Measurements from ENCODE around the gene TFAM. TPM values are rescaled to one million over a fixed set of nuclear protein-coding genes. Genes with fewer than 3 reads are reported as not detected.

The TFAM gene
- total RNA-seq, 1 donor from 2014 or later: 85.0 TPM

DNA sequence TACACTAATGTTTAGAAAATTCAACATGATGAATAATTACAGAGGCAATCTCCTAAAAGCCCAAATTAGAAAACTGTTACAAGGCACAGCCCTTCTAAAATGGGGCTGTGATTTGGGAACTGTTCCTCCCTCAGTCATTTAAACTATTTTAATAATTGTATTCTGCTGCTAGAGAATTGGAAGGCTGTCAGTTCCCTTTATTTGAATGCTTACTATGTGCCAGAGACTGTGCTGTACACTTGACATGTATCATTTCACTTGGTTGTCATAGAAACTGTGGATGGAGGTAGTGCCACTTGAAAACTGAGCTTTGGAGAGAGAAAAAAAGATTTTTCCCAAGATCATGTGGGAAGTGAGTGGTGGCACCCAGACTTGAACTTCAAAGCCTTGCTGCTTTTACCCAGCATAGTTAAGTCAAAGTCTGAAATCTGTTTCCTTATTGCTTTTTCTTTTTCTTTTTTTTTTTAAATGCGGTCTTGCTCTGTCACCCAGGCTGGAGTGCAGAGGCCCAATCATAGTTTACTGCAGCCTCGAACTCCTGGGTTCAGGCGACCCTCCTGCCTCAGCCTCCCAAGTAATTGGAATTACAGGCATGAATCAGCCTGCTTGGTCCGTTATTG lies 26.8 kb upstream of the TFAM start:
- Mint-ChIP-seq H3K27ac (no peak overlapping the region), H3K4me1 (ENCODE audit: low read depth) (peaks cover 12% of the 10 kb centered on the region), H3K27me3 (ENCODE audit: low read depth) (no peaks in the 10 kb centered on the region), H3K36me3 (ENCODE audit: low read depth) (peaks cover 8% of the 10 kb centered on the region), H3K4me3 (ENCODE audit: low read depth) (no peak overlapping the region), H3K9me3 (no peaks in the 10 kb centered on the region)
- intact Hi-C loops (cut with micrococcal nuclease): loop anchor here (2.0 kb wide), 1 partner anchor 26 kb away; the partner anchor contains the start of gene TFAM
- no peak for DNase-seq (ENCODE audit: low spot score)

DNA sequence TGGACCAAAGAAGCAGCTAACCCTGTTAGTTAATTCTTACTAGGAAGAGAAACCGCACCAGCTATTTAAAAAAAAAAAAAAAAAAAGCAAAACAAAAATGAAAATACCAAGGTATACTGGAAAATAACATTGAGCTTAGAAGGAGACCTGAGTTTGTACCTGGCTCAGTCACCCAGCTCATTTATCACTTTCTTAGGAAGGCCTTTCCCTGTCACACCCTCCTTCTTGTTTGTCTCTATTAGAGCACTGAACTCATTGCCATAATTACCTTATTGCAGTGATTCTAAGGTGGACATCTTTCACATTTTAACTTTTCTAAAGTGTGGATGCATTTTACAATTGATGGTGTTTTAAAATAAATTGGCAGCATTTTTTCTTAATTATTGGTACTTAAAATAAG lies 26.3 kb upstream of the TFAM start:
- Mint-ChIP-seq H3K36me3 (ENCODE audit: low read depth) (peaks cover 13% of the 10 kb centered on the region), H3K9me3 (no peaks in the 10 kb centered on the region), H3K4me3 (ENCODE audit: low read depth) (no peak overlapping the region), H3K27me3 (ENCODE audit: low read depth) (no peaks in the 10 kb centered on the region), H3K27ac (no peak overlapping the region), H3K4me1 (ENCODE audit: low read depth) (peaks cover 12% of the 10 kb centered on the region)
- DNase-seq (ENCODE audit: low spot score): no peak
- intact Hi-C loops (cut with micrococcal nuclease): loop anchor here (2.0 kb wide), 1 partner anchor 26 kb away; the partner anchor contains the start of gene TFAM

GRCh38 chr10:58359541-58359940 lies 25.7 kb upstream of the TFAM start:
- Mint-ChIP-seq H3K4me3 (ENCODE audit: low read depth) (no peak overlapping the region), H3K36me3 (ENCODE audit: low read depth) (peaks cover 14% of the 10 kb centered on the region), H3K9me3 (no peaks in the 10 kb centered on the region), H3K27me3 (ENCODE audit: low read depth) (no peaks in the 10 kb centered on the region), H3K27ac (no peak overlapping the region), H3K4me1 (ENCODE audit: low read depth) (peaks cover 12% of the 10 kb centered on the region)
- no peak for DNase-seq (ENCODE audit: low spot score)
- intact Hi-C loops (cut with micrococcal nuclease): loop anchor here (2.0 kb wide), 1 partner anchor 25 kb away; the partner anchor contains the start of gene TFAM

GRCh38 chr10:58360412-58361004 lies 24.7 kb upstream of the TFAM start:
- Mint-ChIP-seq H3K27ac (no peak overlapping the region), H3K27me3 (ENCODE audit: low read depth) (no peaks in the 10 kb centered on the region), H3K4me3 (ENCODE audit: low read depth) (no peak overlapping the region), H3K9me3 (no peaks in the 10 kb centered on the region), H3K4me1 (ENCODE audit: low read depth) (peaks cover 12% of the 10 kb centered on the region), H3K36me3 (ENCODE audit: low read depth) (peaks cover 19% of the 10 kb centered on the region)
- no peak for DNase-seq (ENCODE audit: low spot score)
- intact Hi-C loops (cut with micrococcal nuclease): no loop called here

DNA sequence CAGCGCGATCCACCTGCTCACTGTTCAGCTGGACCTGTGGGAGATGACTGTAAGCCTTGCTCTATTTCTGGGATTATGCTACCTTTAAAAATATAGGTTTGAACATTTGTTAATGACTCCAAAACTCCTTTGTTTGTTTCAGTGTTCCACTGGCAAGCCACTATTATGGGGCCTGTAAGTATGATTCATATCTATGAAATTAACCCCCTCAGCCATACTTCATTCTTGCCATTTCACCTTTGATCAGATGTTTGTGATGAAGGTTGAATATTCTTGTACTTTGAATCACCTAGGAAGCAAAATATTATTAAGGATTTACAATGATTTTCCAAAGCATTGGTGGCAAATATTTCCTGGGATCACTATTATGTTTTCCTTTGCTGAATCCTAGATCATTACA lies 23.9 kb upstream of the TFAM start:
- Mint-ChIP-seq H3K27ac (no peak overlapping the region), H3K4me3 (ENCODE audit: low read depth) (no peak overlapping the region), H3K4me1 (ENCODE audit: low read depth) (peaks cover 12% of the 10 kb centered on the region), H3K9me3 (no peaks in the 10 kb centered on the region), H3K36me3 (ENCODE audit: low read depth) (peaks cover 19% of the 10 kb centered on the region), H3K27me3 (ENCODE audit: low read depth) (no peaks in the 10 kb centered on the region)
- DNase-seq (ENCODE audit: low spot score): no peak
- intact Hi-C loops (cut with micrococcal nuclease): no loop called here

- Mint-ChIP-seq H3K27ac (no peak overlapping the region), H3K4me3 (ENCODE audit: low read depth) (no peak overlapping the region), H3K27me3 (ENCODE audit: low read depth) (no peaks in the 10 kb centered on the region), H3K4me1 (ENCODE audit: low read depth) (peaks cover 12% of the 10 kb centered on the region), H3K36me3 (ENCODE audit: low read depth) (peaks cover 19% of the 10 kb centered on the region), H3K9me3 (no peaks in the 10 kb centered on the region)
- intact Hi-C loops (cut with micrococcal nuclease): no loop called here
- DNase-seq (ENCODE audit: low spot score): no peak
These were observed 23.0 kb upstream of the TFAM start for GRCh38 chr10:58362027-58362789.

- DNase-seq (ENCODE audit: low spot score): no peak
- intact Hi-C loops (cut with micrococcal nuclease): no loop called here
- Mint-ChIP-seq H3K27ac (no peak overlapping the region), H3K9me3 (no peaks in the 10 kb centered on the region), H3K4me1 (ENCODE audit: low read depth) (no peaks in the 10 kb centered on the region), H3K4me3 (ENCODE audit: low read depth) (no peak overlapping the region), H3K36me3 (ENCODE audit: low read depth) (peaks cover 13% of the 10 kb centered on the region), H3K27me3 (ENCODE audit: low read depth) (no peaks in the 10 kb centered on the region)
These were observed 18.1 kb upstream of the TFAM start for GRCh38 chr10:58367069-58367468.

- no peaks in the 10 kb centered on the region for H3K27me3 Mint-ChIP-seq (ENCODE audit: low read depth)
- no peak overlapping the region for H3K27ac Mint-ChIP-seq
- no peaks in the 10 kb centered on the region for H3K4me1 Mint-ChIP-seq (ENCODE audit: low read depth)
- intact Hi-C loops (cut with micrococcal nuclease): no loop called here
- H3K4me3 Mint-ChIP-seq (ENCODE audit: low read depth): no peak overlapping the region
- H3K9me3 Mint-ChIP-seq: no peaks in the 10 kb centered on the region
- H3K36me3 Mint-ChIP-seq (ENCODE audit: low read depth): no peaks in the 10 kb centered on the region
- DNase-seq (ENCODE audit: low spot score): no peak
These were observed 13.7 kb upstream of the TFAM start for GRCh38 chr10:58371473-58371872.

GRCh38 chr10:58372607-58373441 lies 12.4 kb upstream of the TFAM start:
- Mint-ChIP-seq H3K4me3 (ENCODE audit: low read depth) (no peak overlapping the region), H3K9me3 (no peaks in the 10 kb centered on the region), H3K4me1 (ENCODE audit: low read depth) (no peaks in the 10 kb centered on the region), H3K36me3 (ENCODE audit: low read depth) (no peaks in the 10 kb centered on the region), H3K27me3 (ENCODE audit: low read depth) (no peaks in the 10 kb centered on the region), H3K27ac (no peak overlapping the region)
- intact Hi-C loops (cut with micrococcal nuclease): no loop called here
- no peak for DNase-seq (ENCODE audit: low spot score)

- H3K4me1 Mint-ChIP-seq (ENCODE audit: low read depth): no peaks in the 10 kb centered on the region
- intact Hi-C loops (cut with micrococcal nuclease): no loop called here
- H3K4me3 Mint-ChIP-seq (ENCODE audit: low read depth): no peak overlapping the region
- H3K27ac Mint-ChIP-seq: no peak overlapping the region
- H3K9me3 Mint-ChIP-seq: no peaks in the 10 kb centered on the region
- no peaks in the 10 kb centered on the region for H3K36me3 Mint-ChIP-seq (ENCODE audit: low read depth)
- no peak for DNase-seq (ENCODE audit: low spot score)
- H3K27me3 Mint-ChIP-seq (ENCODE audit: low read depth): no peaks in the 10 kb centered on the region
These were observed 11.8 kb upstream of the TFAM start for GRCh38 chr10:58373442-58373827.

DNA sequence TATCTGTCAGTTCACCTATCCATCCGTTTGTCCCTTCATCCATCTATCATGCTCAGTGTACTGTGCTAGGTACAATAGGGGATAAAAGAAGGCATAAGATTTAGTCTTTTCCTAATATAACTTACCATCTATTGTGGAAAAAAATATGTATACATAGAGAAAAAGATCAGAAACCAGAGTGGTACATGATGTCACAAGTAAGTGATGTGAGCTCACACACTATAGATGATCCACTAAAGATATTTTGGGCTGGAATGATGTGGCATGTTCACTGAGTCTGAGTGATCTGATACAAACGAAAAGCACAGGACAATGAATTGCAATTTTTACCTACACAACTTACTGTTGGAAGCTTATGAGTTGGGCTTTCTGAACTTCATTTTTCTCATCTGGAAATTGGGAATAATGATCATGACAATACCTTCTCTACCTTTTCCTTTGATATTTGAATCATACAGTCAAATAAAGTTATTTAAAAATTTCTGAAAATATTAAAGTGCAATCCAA lies 2.7 kb upstream of the TFAM start:
- H3K27ac Mint-ChIP-seq: no peak overlapping the region
- no peak overlapping the region for H3K4me3 Mint-ChIP-seq (ENCODE audit: low read depth)
- H3K4me1 Mint-ChIP-seq (ENCODE audit: low read depth): peaks cover 26% of the 10 kb centered on the region
- peaks cover 15% of the 10 kb centered on the region for H3K36me3 Mint-ChIP-seq (ENCODE audit: low read depth)
- peaks cover 8% of the 10 kb centered on the region for H3K27me3 Mint-ChIP-seq (ENCODE audit: low read depth)
- intact Hi-C loops (cut with micrococcal nuclease): loop anchor here (10.0 kb wide), 1 partner anchor 132 kb away; the partner anchor contains the start of gene BICC1
- DNase-seq (ENCODE audit: low spot score): no peak
- no peaks in the 10 kb centered on the region for H3K9me3 Mint-ChIP-seq

- Mint-ChIP-seq H3K27ac (no peak overlapping the region), H3K4me1 (ENCODE audit: low read depth) (peaks cover 28% of the 10 kb centered on the region), H3K27me3 (ENCODE audit: low read depth) (peaks cover 8% of the 10 kb centered on the region), H3K4me3 (ENCODE audit: low read depth) (peak overlapping the region; percentile 99), H3K9me3 (no peaks in the 10 kb centered on the region), H3K36me3 (ENCODE audit: low read depth) (peaks cover 29% of the 10 kb centered on the region)
- intact Hi-C loops (cut with micrococcal nuclease): loop anchor here (2.0 to 10.0 kb wide), 2 partner anchors 25 to 131 kb away; partner anchors contain the start of gene BICC1
- no peak for DNase-seq (ENCODE audit: low spot score)
These were observed 1.1 kb upstream of the TFAM start for GRCh38 chr10:58384095-58384494.
